Measurements from ENCODE around the gene OBSL1. TPM values are rescaled to one million over a fixed set of nuclear protein-coding genes. Genes with fewer than 3 reads are reported as not detected.

The OBSL1 gene
- total RNA-seq, 1 experiment from 2014 or later = 76.5 TPM

DNA sequence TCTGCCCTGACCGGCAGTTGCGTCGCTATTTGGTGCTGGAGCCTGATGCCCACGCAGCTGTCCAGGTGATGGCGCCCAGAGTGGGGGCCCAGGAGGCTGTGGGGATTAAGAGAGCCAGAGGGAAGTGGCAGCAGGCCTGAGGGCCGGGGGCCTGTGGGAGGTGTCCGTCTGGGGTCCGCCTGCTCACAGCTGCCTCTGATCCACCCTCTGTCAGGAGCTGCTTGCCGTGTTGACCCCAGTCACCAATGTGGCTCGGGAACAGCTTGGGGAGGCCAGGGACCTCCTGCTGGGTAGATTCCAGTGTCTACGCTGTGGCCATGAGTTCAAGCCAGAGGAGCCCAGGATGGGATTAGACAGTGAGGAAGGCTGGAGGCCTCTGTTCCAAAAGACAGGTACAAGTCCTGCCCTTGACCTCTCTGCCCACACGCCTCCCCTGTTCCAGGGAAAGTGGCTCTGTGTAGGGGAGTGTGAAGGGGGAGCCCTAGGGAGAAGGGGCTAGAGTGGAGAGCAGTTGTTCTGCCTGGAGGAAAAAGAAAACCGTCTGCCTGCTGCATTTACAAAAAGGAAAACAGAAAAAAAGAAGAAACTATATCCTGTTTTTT lies 37.9 kb upstream of the OBSL1 start:
- CTCF ChIA-PET = interaction anchor here (0.7 kb wide), 1 partner anchor 57 kb away, joined by 3 read pairs; no protein-coding TSS in a partner anchor
- H3K4me3 Mint-ChIP-seq (ENCODE audit: low read depth, unreplicated experiment) = no peak overlapping the region
- intact Hi-C loops (cut with micrococcal nuclease; ENCODE audit: unreplicated experiment) = no loop called here

DNA sequence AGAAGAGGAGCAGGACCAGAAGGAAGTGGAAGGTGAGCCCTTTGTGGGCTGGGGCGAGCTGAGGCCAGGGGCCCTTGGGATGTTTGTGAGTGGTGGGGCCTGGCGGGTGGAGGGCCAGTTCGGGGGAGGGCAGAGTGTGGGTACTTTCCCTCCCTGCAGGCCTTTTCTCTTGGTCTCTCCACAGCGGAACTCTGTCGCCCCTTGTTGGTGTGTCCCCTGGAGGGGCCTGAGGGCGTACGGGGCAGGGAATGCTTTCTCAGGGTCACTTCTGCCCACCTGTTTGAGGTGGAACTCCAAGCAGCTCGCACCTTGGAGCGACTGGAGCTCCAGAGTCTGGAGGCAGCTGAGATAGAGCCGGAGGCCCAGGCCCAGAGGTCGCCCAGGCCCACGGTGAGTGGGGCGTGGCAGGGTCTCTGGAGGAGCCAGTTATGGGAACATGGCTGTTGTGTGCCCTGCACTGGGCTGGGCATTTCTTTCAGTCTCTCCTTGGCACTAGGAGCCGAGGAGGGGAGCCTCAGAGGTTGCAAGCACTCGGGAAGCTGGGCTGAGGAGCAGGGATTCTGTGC lies 37.1 kb upstream of the OBSL1 start:
- no peak overlapping the region for H3K4me3 Mint-ChIP-seq (ENCODE audit: low read depth, unreplicated experiment)
- peaks cover 27% of the 10 kb centered on the region for H3K36me3 Mint-ChIP-seq (ENCODE audit: insufficient read depth, unreplicated experiment)
- H3K9me3 Mint-ChIP-seq (ENCODE audit: low read depth, unreplicated experiment) = no peaks in the 10 kb centered on the region
- no TSS peak for BruUV-seq (replicated peaks)
- H3K4me1 Mint-ChIP-seq (ENCODE audit: low read depth, unreplicated experiment) = no peaks in the 10 kb centered on the region
- intact Hi-C loops (cut with micrococcal nuclease; ENCODE audit: unreplicated experiment) = no loop called here
- DNase-seq = no peak
- H3K27ac Mint-ChIP-seq (ENCODE audit: unreplicated experiment) = no peak overlapping the region
- CTCF ChIA-PET = interaction anchor here (0.6 kb wide), 1 partner anchor 10 kb away, joined by 4 read pairs; no protein-coding TSS in a partner anchor
- TF ChIP-seq, protein P1, sequence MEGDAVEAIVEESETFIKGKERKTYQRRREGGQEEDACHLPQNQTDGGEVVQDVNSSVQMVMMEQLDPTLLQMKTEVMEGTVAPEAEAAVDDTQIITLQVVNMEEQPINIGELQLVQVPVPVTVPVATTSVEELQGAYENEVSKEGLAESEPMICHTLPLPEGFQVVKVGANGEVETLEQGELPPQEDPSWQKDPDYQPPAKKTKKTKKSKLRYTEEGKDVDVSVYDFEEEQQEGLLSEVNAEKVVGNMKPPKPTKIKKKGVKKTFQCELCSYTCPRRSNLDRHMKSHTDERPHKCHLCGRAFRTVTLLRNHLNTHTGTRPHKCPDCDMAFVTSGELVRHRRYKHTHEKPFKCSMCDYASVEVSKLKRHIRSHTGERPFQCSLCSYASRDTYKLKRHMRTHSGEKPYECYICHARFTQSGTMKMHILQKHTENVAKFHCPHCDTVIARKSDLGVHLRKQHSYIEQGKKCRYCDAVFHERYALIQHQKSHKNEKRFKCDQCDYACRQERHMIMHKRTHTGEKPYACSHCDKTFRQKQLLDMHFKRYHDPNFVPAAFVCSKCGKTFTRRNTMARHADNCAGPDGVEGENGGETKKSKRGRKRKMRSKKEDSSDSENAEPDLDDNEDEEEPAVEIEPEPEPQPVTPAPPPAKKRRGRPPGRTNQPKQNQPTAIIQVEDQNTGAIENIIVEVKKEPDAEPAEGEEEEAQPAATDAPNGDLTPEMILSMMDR (IDR thresholded peaks at IDR 0.05; ENCODE audit: unreplicated experiment) = no peak
- H3K27me3 Mint-ChIP-seq (ENCODE audit: unreplicated experiment) = no peaks in the 10 kb centered on the region

More for the DNA sequence above, 37.9 kb upstream of the OBSL1 start:
- no peaks in the 10 kb centered on the region for H3K9me3 Mint-ChIP-seq (ENCODE audit: low read depth, unreplicated experiment)
- no peak for DNase-seq
- no peak overlapping the region for H3K27ac Mint-ChIP-seq (ENCODE audit: unreplicated experiment)
- no peaks in the 10 kb centered on the region for H3K27me3 Mint-ChIP-seq (ENCODE audit: unreplicated experiment)
- peaks cover 23% of the 10 kb centered on the region for H3K36me3 Mint-ChIP-seq (ENCODE audit: insufficient read depth, unreplicated experiment)
- no TSS peak for BruUV-seq (replicated peaks)
- TF ChIP-seq, protein P1 (IDR thresholded peaks at IDR 0.05; ENCODE audit: unreplicated experiment) = no peak
- no peaks in the 10 kb centered on the region for H3K4me1 Mint-ChIP-seq (ENCODE audit: low read depth, unreplicated experiment)

DNA sequence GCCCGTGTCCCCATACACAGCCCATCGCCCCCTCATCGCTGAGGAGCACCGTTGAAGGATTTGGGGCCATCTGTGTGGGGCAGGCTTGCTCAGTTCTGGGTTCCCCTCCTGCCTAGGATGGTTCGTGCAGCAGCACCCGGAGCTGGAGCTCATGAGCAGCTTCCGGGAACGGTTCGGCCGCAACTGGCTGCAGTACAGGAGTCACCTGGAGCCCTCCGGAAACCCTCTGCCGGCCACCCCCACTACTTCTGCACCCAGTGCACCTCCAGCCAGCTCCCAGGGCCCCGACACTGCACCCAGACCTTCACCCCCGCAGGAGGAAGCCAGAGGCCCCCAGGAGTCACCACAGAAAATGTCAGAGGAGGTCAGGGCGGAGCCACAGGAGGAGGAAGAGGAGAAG lies 36.6 kb upstream of the OBSL1 start:
- DNase-seq = no peak
- no peak overlapping the region for H3K27ac Mint-ChIP-seq (ENCODE audit: unreplicated experiment)
- H3K9me3 Mint-ChIP-seq (ENCODE audit: low read depth, unreplicated experiment) = no peaks in the 10 kb centered on the region
- H3K27me3 Mint-ChIP-seq (ENCODE audit: unreplicated experiment) = no peaks in the 10 kb centered on the region
- intact Hi-C loops (cut with micrococcal nuclease; ENCODE audit: unreplicated experiment) = no loop called here
- TF ChIP-seq, protein P1 (IDR thresholded peaks at IDR 0.05; ENCODE audit: unreplicated experiment) = no peak
- H3K4me1 Mint-ChIP-seq (ENCODE audit: low read depth, unreplicated experiment) = no peaks in the 10 kb centered on the region
- H3K36me3 Mint-ChIP-seq (ENCODE audit: insufficient read depth, unreplicated experiment) = peaks cover 31% of the 10 kb centered on the region
- no peak overlapping the region for H3K4me3 Mint-ChIP-seq (ENCODE audit: low read depth, unreplicated experiment)
- CTCF ChIA-PET = interaction anchor here (0.6 kb wide), 1 partner anchor 10 kb away, joined by 4 read pairs; no protein-coding TSS in a partner anchor
- BruUV-seq (replicated peaks) = no TSS peak

DNA sequence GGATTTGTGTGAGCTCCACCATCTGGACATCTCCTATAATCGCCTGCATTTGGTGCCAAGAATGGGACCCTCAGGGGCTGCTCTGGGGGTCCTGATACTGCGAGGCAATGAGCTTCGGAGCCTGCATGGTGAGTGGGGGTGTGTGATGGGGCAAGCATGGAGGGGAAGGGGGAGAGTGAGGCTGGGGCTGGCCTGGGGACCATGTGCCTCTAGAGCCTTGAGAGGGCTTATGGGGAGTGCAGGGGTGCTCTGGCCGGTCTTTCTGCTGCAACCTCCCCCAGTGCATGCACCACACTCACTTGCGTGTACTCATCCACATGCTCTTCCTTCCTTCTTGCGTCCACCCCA lies 34.2 kb upstream of the OBSL1 start:
- no peak overlapping the region for H3K27ac Mint-ChIP-seq (ENCODE audit: unreplicated experiment)

More for the DNA sequence above, 34.2 kb upstream of the OBSL1 start:
- Mint-ChIP-seq H3K4me1 (ENCODE audit: low read depth, unreplicated experiment) (no peaks in the 10 kb centered on the region), H3K4me3 (ENCODE audit: low read depth, unreplicated experiment) (no peak overlapping the region), H3K36me3 (ENCODE audit: insufficient read depth, unreplicated experiment) (peaks cover 31% of the 10 kb centered on the region), H3K9me3 (ENCODE audit: low read depth, unreplicated experiment) (no peaks in the 10 kb centered on the region), H3K27me3 (ENCODE audit: unreplicated experiment) (no peaks in the 10 kb centered on the region)
- intact Hi-C loops (cut with micrococcal nuclease; ENCODE audit: unreplicated experiment) = no loop called here
- BruUV-seq (replicated peaks) = no TSS peak
- no peak for DNase-seq
- TF ChIP-seq, protein P1 (IDR thresholded peaks at IDR 0.05; ENCODE audit: unreplicated experiment) = no peak
- CTCF ChIA-PET = no interaction called here

Measured in Calu3 (cell line).